OCI-LY3 (cell line): ENCODE measurements around the gene EEF2K.

Source experiments
- H2AFZ ChIP-seq: fragments of 200-600, 300-600 bp; shearing (Covaris generic); 2 replicates; pipeline ENCODE4 v1.6.0; 2014; ENCODE audit warnings: antibody characterized with exemption, low read depth, low read length
- H3K27ac ChIP-seq: fragments of 200-600, 300-600 bp; sonication (generic); 2 replicates; pipeline ENCODE4 v1.5.1; 2014; ENCODE audit warnings: mild to moderate bottlenecking, low read length, moderate library complexity, mixed read lengths
- H3K27me3 ChIP-seq: fragments of 200-600, 300-600 bp; sonication (generic); 2 replicates; pipeline ENCODE4 v1.6.1; 2014; ENCODE audit warnings: low read depth, low read length, mixed read lengths
- H3K36me3 ChIP-seq: fragments of 200-600, 300-600 bp; sonication (generic); replicated peaks from 2 replicates; pipeline ENCODE3; 2014; ENCODE audit warnings: low read depth, low read length, mixed read lengths
- H3K4me1 ChIP-seq: fragments of 300-600, 200-600 bp; sonication (generic); 2 replicates; pipeline ENCODE4 v1.6.1; 2014; ENCODE audit warnings: low read length, mixed read lengths
- H3K4me2 ChIP-seq: fragments of 200-600, 300-600 bp; sonication (generic); 2 replicates; pipeline ENCODE4 v1.6.1; 2014; ENCODE audit warnings: low read length, mixed read lengths
- H3K4me3 ChIP-seq: fragments of 300-600, 200-600 bp; sonication (generic); 2 replicates; pipeline ENCODE4 v1.5.1; 2014; ENCODE audit warnings: antibody characterized with exemption, mild to moderate bottlenecking, low read length, moderate library complexity
- H3K79me2 ChIP-seq: fragments of 300-600, 200-600 bp; shearing (Covaris generic); 2 replicates; pipeline ENCODE4 v1.6.1; 2014; ENCODE audit warnings: mild to moderate bottlenecking, low read length, mixed read lengths
- H3K9ac ChIP-seq: fragments of 300-600, 200-600 bp; shearing (Covaris generic); 2 replicates; pipeline ENCODE4 v1.6.0; 2014; ENCODE audit warnings: mild to moderate bottlenecking, low read length, moderate library complexity
- H3K9me3 ChIP-seq: fragments of 200-600, 300-600 bp; shearing (Covaris generic); 2 replicates; pipeline ENCODE4 v1.6.1; 2014; ENCODE audit warnings: low read length, mixed read lengths; ENCODE audit not compliant: insufficient read depth
- H4K20me1 ChIP-seq: fragments of 200-600, 300-600 bp; sonication (generic); 2 replicates; pipeline ENCODE4 v1.6.1; 2016; ENCODE audit warnings: low read length, mixed read lengths; ENCODE audit not compliant: insufficient read depth
- EZH2phosphoT487 ChIP-seq: fragments of 200-600 bp; shearing (Covaris generic); IDR thresholded peaks from 2 replicates; pipeline ENCODE4 v1.6.1; 2018; ENCODE audit warnings: antibody characterized with exemption, mixed run types, low read depth
- TF ChIP-seq, protein P1 (sequence below): fragments of 200-600, 300-600 bp; sonication (generic); IDR thresholded peaks from 2 replicates; pipeline ENCODE4 v1.5.1; 2014; ENCODE audit warnings: antibody characterized with exemption, low read length, low read depth

The EEF2K gene

GRCh38 chr16:22333457-22333994, 127.4 kb downstream of the EEF2K start:
- H3K27ac ChIP-seq: no peak overlapping the region
- no peaks in the 10 kb centered on the region for H3K4me1 ChIP-seq
- no peaks in the 10 kb centered on the region for H4K20me1 ChIP-seq
- no peak for TF ChIP-seq EZH2phosphoT487
- TF ChIP-seq, protein P1, sequence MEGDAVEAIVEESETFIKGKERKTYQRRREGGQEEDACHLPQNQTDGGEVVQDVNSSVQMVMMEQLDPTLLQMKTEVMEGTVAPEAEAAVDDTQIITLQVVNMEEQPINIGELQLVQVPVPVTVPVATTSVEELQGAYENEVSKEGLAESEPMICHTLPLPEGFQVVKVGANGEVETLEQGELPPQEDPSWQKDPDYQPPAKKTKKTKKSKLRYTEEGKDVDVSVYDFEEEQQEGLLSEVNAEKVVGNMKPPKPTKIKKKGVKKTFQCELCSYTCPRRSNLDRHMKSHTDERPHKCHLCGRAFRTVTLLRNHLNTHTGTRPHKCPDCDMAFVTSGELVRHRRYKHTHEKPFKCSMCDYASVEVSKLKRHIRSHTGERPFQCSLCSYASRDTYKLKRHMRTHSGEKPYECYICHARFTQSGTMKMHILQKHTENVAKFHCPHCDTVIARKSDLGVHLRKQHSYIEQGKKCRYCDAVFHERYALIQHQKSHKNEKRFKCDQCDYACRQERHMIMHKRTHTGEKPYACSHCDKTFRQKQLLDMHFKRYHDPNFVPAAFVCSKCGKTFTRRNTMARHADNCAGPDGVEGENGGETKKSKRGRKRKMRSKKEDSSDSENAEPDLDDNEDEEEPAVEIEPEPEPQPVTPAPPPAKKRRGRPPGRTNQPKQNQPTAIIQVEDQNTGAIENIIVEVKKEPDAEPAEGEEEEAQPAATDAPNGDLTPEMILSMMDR: no peak
- H3K36me3 ChIP-seq: peaks cover 73% of the 10 kb centered on the region
- no peak overlapping the region for H3K4me3 ChIP-seq
- H3K9me3 ChIP-seq: peaks cover 22% of the 10 kb centered on the region; the same call in 1 of the 2 replicates
- H3K27me3 ChIP-seq: no peaks in the 10 kb centered on the region
- H3K9ac ChIP-seq: no peak overlapping the region
- no peaks in the 10 kb centered on the region; the same call in 1 of the 2 replicates for H3K79me2 ChIP-seq
- no peak overlapping the region for H3K4me2 ChIP-seq
- H2AFZ ChIP-seq: no peak overlapping the region

DNA sequence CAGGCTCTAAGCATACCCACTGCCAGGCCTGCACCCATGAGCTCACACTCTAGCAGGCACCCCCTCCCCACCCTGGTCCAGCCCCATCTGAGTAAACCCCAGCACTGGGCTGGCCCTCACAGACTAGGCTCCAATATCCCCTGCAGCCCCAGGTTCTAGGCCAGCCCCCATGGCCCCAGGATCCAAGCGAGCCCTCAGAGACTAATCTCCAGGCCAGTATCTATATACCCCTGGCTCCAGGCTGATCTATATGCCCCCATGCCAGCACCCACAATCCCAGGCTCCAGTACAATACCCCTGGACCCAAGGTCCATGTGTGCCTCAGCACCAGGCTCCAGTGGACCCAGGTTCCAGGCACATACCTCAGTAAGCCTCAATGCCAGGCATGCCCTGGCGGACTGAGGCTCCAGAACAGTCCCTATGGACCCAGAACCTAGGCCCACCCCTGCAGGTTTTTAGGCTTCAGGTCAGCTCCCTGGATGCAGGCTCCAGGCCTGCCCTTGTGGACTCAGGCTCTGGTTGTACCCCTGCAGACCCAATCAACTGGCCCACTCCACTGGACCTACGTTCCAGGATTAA, 129.7 kb downstream of the EEF2K start:
- no peaks in the 10 kb centered on the region for H3K79me2 ChIP-seq
- no peaks in the 10 kb centered on the region for H4K20me1 ChIP-seq
- no peak overlapping the region for H3K27ac ChIP-seq
- H2AFZ ChIP-seq: no peak overlapping the region
- no peak overlapping the region for H3K4me2 ChIP-seq
- H3K4me1 ChIP-seq: no peaks in the 10 kb centered on the region
- H3K4me3 ChIP-seq: no peak overlapping the region
- TF ChIP-seq EZH2phosphoT487: no peak
- TF ChIP-seq, protein P1: no peak
- no peaks in the 10 kb centered on the region for H3K27me3 ChIP-seq
- peaks cover 22% of the 10 kb centered on the region; the same call in 1 of the 2 replicates for H3K9me3 ChIP-seq
- peaks cover 78% of the 10 kb centered on the region for H3K36me3 ChIP-seq
- H3K9ac ChIP-seq: no peak overlapping the region

DNA sequence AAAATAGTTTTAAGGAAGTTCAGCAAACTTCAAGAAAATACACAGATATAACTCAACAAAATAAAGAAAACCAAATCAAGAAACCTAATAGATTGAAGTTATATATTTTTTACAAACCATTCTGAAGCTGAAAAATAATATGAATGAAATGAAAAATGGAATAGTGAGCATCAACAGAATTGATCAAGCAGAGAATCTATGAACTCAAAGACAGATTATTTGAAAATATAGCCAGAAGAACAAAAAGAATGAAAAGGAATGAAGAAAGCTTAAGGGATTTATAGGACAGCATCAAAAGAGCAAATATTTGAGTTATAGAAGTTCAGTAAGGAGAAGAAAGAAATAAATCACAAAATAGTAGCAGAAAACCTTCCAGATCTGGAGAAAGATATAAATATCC, 130.5 kb downstream of the EEF2K start:
- Histone ChIP-seq H3K9me3 (peaks cover 22% of the 10 kb centered on the region; the same call in 1 of the 2 replicates), H3K36me3 (peaks cover 74% of the 10 kb centered on the region)

DNA sequence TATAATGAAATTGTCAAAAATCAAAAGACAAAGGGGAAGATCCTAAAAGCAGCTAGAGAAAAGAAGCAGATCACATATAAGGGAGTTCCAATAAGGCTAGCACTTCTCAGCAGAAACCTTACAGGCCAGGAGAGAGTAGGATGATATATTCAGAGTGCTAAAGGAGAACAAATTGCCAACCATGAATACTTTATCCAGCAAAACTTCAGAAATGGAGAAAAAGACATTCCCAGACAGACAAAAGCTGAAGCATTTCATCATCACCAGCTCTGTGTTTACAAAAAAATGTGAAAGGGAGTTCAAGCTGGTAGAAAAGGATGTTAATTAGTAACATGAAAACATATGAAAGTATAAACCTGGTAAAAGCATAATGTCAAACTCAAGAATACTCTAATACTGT, 131.0 kb downstream of the EEF2K start:
- Histone ChIP-seq H4K20me1 (no peaks in the 10 kb centered on the region), H3K27ac (no peak overlapping the region), H3K9ac (no peak overlapping the region), H2AFZ (no peak overlapping the region), H3K9me3 (peaks cover 22% of the 10 kb centered on the region; the same call in 1 of the 2 replicates), H3K27me3 (no peaks in the 10 kb centered on the region), H3K4me2 (no peak overlapping the region), H3K79me2 (no peaks in the 10 kb centered on the region), H3K36me3 (peaks cover 69% of the 10 kb centered on the region), H3K4me1 (no peaks in the 10 kb centered on the region), H3K4me3 (no peak overlapping the region)
- TF ChIP-seq, protein P1: no peak
- no peak for TF ChIP-seq EZH2phosphoT487

More for the DNA sequence above, 130.5 kb downstream of the EEF2K start:
- Histone ChIP-seq H3K4me1 (no peaks in the 10 kb centered on the region), H3K27me3 (no peaks in the 10 kb centered on the region), H3K79me2 (no peaks in the 10 kb centered on the region), H4K20me1 (no peaks in the 10 kb centered on the region), H3K4me2 (no peak overlapping the region), H3K4me3 (no peak overlapping the region), H2AFZ (no peak overlapping the region), H3K27ac (no peak overlapping the region), H3K9ac (no peak overlapping the region)
- no peak for TF ChIP-seq EZH2phosphoT487
- TF ChIP-seq, protein P1: no peak
